ENCODE results near the gene PRKCA. TPM values are rescaled to one million over a fixed set of nuclear protein-coding genes. Genes with fewer than 3 reads are reported as not detected.

Gene PRKCA
- total RNA-seq, 1 experiment from 2014 or later, result 29.6 TPM

DNA sequence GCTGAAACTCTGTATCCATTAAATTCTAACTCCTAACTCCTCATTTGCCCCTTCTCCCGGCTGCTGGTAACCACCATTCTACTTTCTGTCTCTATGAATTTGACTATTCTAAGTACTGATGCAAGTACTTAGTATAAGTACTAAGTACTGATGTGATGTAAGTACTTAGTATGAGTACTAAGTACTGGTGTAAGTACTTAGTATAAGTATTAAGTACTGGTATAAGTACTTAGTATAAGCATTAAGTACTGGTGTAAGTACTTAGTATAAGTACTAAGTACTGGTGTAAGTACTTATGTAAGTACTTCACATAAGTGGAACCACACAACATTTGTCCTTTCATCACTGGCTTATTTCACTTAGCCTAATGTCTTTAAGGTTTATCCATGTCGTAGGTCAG is 32.3 kb upstream of the PRKCA start:
- no peaks in the 10 kb centered on the region for H3K36me3 Mint-ChIP-seq (ENCODE audit: insufficient read depth, unreplicated experiment)
- intact Hi-C loops (cut with micrococcal nuclease; ENCODE audit: unreplicated experiment), result no loop called here
- no peak for TF ChIP-seq CTCF (IDR thresholded peaks at IDR 0.05; ENCODE audit: insufficient read depth in 1 of 2, low read depth in 1 of 2, low read length in 1 of 2, severe bottlenecking in 1 of 2, unreplicated experiment in 1 of 2)
- no peaks in the 10 kb centered on the region; the same call in 1 of the 2 replicates for H3K9me3 ChIP-seq
- ChIA-PET POLR2A (no interaction called here), CTCF (no interaction called here)
- no peaks in the 10 kb centered on the region for H3K36me3 ChIP-seq (ENCODE audit: control insufficient read depth, insufficient read depth, low read length)
- H3K27me3 ChIP-seq (replicated peaks; ENCODE audit: control insufficient read depth, insufficient read depth, low read length), result no peaks in the 10 kb centered on the region
- H3K4me1 Mint-ChIP-seq (ENCODE audit: low read depth, unreplicated experiment), result no peaks in the 10 kb centered on the region
- peaks cover 6% of the 10 kb centered on the region for H3K9me3 Mint-ChIP-seq (ENCODE audit: unreplicated experiment)
- H3K27ac Mint-ChIP-seq (ENCODE audit: unreplicated experiment), result no peak overlapping the region
- no TSS peak for BruUV-seq (replicated peaks)
- H3K27me3 Mint-ChIP-seq (ENCODE audit: insufficient read depth, unreplicated experiment), result no peaks in the 10 kb centered on the region
- H3K4me3 Mint-ChIP-seq (ENCODE audit: unreplicated experiment), result no peak overlapping the region
- H3K4me1 ChIP-seq, result no peaks in the 10 kb centered on the region
- no peak overlapping the region for H3K4me3 ChIP-seq (ENCODE audit: low read depth, low read length)
- DNase-seq, result no peak

DNA sequence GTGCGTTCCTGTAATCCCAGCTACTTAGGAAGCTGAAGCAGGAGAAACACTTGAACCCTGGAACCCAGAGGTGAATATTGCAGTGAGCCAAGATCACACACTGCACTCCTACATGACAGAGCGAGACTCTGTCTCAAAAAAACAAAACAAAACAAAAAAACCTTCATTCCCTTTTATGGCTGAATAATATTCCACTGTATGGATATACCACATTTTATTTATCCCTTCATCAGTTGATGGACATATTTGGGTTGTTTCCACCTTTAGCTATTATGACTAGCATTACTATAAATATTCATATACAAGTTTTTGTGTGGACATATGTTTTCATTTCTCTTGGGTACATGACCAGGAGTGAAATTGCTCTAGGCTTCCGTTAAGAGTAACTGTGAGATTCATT is 30.9 kb upstream of the PRKCA start:
- no TSS peak for BruUV-seq (replicated peaks)
- peaks cover 5% of the 10 kb centered on the region for H3K9me3 Mint-ChIP-seq (ENCODE audit: unreplicated experiment)
- Histone ChIP-seq H3K9me3 (no peaks in the 10 kb centered on the region; the same call in 1 of the 2 replicates), H3K36me3 (ENCODE audit: control insufficient read depth, insufficient read depth, low read length) (no peaks in the 10 kb centered on the region), H3K4me3 (ENCODE audit: low read depth, low read length) (no peak overlapping the region), H3K4me1 (peaks cover 5% of the 10 kb centered on the region; the same call in 1 of the 2 replicates), H3K27me3 (replicated peaks; ENCODE audit: control insufficient read depth, insufficient read depth, low read length) (no peaks in the 10 kb centered on the region)
- ChIA-PET CTCF (no interaction called here), POLR2A (no interaction called here)
- H3K4me3 Mint-ChIP-seq (ENCODE audit: unreplicated experiment), result no peak overlapping the region
- H3K4me1 Mint-ChIP-seq (ENCODE audit: low read depth, unreplicated experiment), result no peaks in the 10 kb centered on the region
- DNase-seq, result no peak
- no peaks in the 10 kb centered on the region for H3K36me3 Mint-ChIP-seq (ENCODE audit: insufficient read depth, unreplicated experiment)
- no peaks in the 10 kb centered on the region for H3K27me3 Mint-ChIP-seq (ENCODE audit: insufficient read depth, unreplicated experiment)
- no peak overlapping the region for H3K27ac Mint-ChIP-seq (ENCODE audit: unreplicated experiment)
- intact Hi-C loops (cut with micrococcal nuclease; ENCODE audit: unreplicated experiment), result no loop called here
- TF ChIP-seq CTCF (IDR thresholded peaks at IDR 0.05; ENCODE audit: insufficient read depth in 1 of 2, low read depth in 1 of 2, low read length in 1 of 2, severe bottlenecking in 1 of 2, unreplicated experiment in 1 of 2), result no peak

DNA sequence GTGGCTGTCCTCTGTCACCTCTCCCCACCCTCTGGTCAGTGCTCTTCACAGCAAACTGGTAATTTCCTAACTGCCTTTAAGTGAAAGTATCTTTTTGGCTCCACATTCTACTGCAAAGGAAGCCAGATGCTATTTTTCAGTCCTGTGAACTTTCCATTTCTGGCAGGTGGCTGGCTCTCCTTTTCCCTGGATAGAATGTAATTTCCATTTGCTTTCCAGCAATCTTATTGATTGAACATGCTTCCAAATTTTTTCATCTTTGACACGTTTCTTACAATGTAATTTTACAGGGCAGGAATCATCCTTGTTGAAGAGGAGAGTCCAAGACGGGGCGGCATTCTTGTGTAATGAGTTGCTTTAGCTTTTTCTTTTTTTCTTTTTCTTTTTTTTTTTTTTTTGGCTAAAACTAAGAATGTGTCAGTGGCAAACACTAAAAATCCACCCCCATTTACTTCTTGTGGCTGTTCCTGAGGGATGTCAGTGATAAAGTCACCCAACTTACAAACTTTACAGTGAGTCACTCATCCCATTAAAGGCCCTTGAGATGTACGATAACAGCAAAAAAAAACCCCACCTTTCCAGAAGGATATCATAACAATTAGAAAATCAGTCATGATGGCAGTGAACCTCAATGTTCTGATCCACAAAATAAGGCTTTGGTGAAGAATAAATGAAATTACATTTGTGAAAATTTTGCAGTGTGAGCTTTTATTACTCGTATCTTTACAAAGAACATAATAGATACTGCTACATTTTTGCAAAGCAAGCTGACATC is 29.4 kb upstream of the PRKCA start:
- TF ChIP-seq CTCF (IDR thresholded peaks at IDR 0.05; ENCODE audit: insufficient read depth in 1 of 2, low read depth in 1 of 2, low read length in 1 of 2, severe bottlenecking in 1 of 2, unreplicated experiment in 1 of 2), result no peak
- no peak overlapping the region for H3K4me3 ChIP-seq (ENCODE audit: low read depth, low read length)
- POLR2A ChIA-PET, result no interaction called here
- intact Hi-C loops (cut with micrococcal nuclease; ENCODE audit: unreplicated experiment), result no loop called here
- no TSS peak for BruUV-seq (replicated peaks)
- CTCF ChIA-PET, result no interaction called here
- DNase-seq, result no peak
- no peaks in the 10 kb centered on the region for H3K27me3 ChIP-seq (replicated peaks; ENCODE audit: control insufficient read depth, insufficient read depth, low read length)
- Mint-ChIP-seq H3K4me3 (ENCODE audit: unreplicated experiment) (no peak overlapping the region), H3K36me3 (ENCODE audit: insufficient read depth, unreplicated experiment) (no peaks in the 10 kb centered on the region), H3K27ac (ENCODE audit: unreplicated experiment) (no peak overlapping the region), H3K27me3 (ENCODE audit: insufficient read depth, unreplicated experiment) (no peaks in the 10 kb centered on the region), H3K4me1 (ENCODE audit: low read depth, unreplicated experiment) (no peaks in the 10 kb centered on the region), H3K9me3 (ENCODE audit: unreplicated experiment) (peaks cover 5% of the 10 kb centered on the region)
- peaks cover 7% of the 10 kb centered on the region; the same call in 1 of the 2 replicates for H3K4me1 ChIP-seq
- no peaks in the 10 kb centered on the region; the same call in 1 of the 2 replicates for H3K9me3 ChIP-seq
- no peaks in the 10 kb centered on the region for H3K36me3 ChIP-seq (ENCODE audit: control insufficient read depth, insufficient read depth, low read length)

All from Caco-2 (cell line).